Kidney (tissue), 14 donors: Measurements from ENCODE around the gene KCTD21. TPM values are rescaled to one million over a fixed set of nuclear protein-coding genes. Genes with fewer than 3 reads are reported as not detected.

Experiments
- DNase-seq, 5 donors: peaks; one replicate each; pipeline ENCODE4 v3.0.0-alpha.2; 2013 to 2020
- FAIRE-seq: peaks from 2 replicates; lab custom pipeline; 2012; peaks lifted over from hg19 to GRCh38; lab: Jason Lieb, UNC
- H3K27ac ChIP-seq, 2 donors: one replicate each; pipeline ENCODE4 v1.7.0; 2013; ENCODE audit warnings: low read depth in 2 of 2, low read length in 2 of 2, inconsistent platforms in 1 of 2
- H3K27me3 ChIP-seq: one replicate; pipeline ENCODE4 v1.7.1; 2013; ENCODE audit warnings: low read length, inconsistent platforms; ENCODE audit not compliant: control insufficient read depth, insufficient read depth
- H3K36me3 ChIP-seq, 3 donors: one replicate each; pipeline versions ENCODE4 v1.7.0 to v1.7.1; 2013; ENCODE audit warnings: low read length in 3 of 3, control low read depth in 1 of 3, inconsistent platforms in 1 of 3; ENCODE audit not compliant: insufficient read depth in 3 of 3, control insufficient read depth in 2 of 3
- H3K4me1 ChIP-seq, 3 donors: one replicate each; pipeline versions ENCODE4 v1.7.0 to v1.7.1; 2013; ENCODE audit warnings: low read length in 3 of 3, inconsistent platforms in 1 of 3, low read depth in 1 of 3; ENCODE audit not compliant: control insufficient read depth in 2 of 3, insufficient read depth in 2 of 3
- H3K4me3 ChIP-seq, 3 donors: one replicate each; pipeline versions ENCODE4 v1.7.0 to v1.8.1; 2013; ENCODE audit warnings: low read length in 3 of 3, control low read depth in 1 of 3, inconsistent platforms in 1 of 3
- H3K9ac ChIP-seq, 3 donors: one replicate each; pipeline versions ENCODE4 v1.7.0 to v1.7.1; 2013; ENCODE audit warnings: low read length in 3 of 3, control low read depth in 1 of 3, inconsistent platforms in 1 of 3
- H3K9me3 ChIP-seq, 3 donors: one replicate each; pipeline versions ENCODE4 v1.7.0 to v1.7.1; 2013; ENCODE audit warnings: low read length in 3 of 3, control low read depth in 1 of 3, inconsistent platforms in 1 of 3; ENCODE audit not compliant: control insufficient read depth in 2 of 3, insufficient read depth in 1 of 3
- CTCF ChIP-seq: IDR thresholded peaks from 3 replicates; pipeline ENCODE4 v1.5.1; 2012; ENCODE audit warnings: mild to moderate bottlenecking, moderate library complexity, borderline replicate concordance; ENCODE audit not compliant: insufficient read depth; ENCODE audit errors: extremely low read depth
- intact Hi-C: fragments of 100-400 bp; cut with DNase I; formaldehyde crosslinking; loops from one replicate; pipeline ENCODE4 v1.11.1; 2022
- polyA plus RNA-seq: library from polyadenylated mRNA; stranded (reverse); fragments of 350-450 nt; fragmentation: Illumina TruSeq; extraction: RNeasy Lipid Tissue Mini Kit (QIAGEN cat#74804); gene quantifications from one replicate; pipeline ENCODE4 v1.2.3, GENCODE V29; 2014; ENCODE audit warnings: low read depth, low replicate concordance; ENCODE audit not compliant: insufficient read depth
- total RNA-seq: library from RNA; stranded (reverse); fragmentation: NEBNext Ultra II Directional; extraction: Animal tissue kit (Norgen Biotek cat#: 25700); gene quantifications from one replicate; pipeline ENCODE4 v1.2.1, GENCODE V29; 2021
- donor health status: control.
- donor health status: control.
- donor health status: control.
- donor health status: control.
- donor health status: control.
- donor health status: DM: yes; HTN: yes; CAD: no.
- donor health status: Normal renal cell carcinoma (clear cell type).

KCTD21 gene
- total and polyA plus RNA-seq, 2 donors from 2014 or later: 6.0 to 7.9 TPM

- no peak for FAIRE-seq
- TF ChIP-seq CTCF: no peak
- Histone ChIP-seq H3K4me1 (no peaks in the 10 kb centered on the region), H3K9ac (no peak overlapping the region), H3K27me3 (no peaks in the 10 kb centered on the region), H3K36me3 (peaks cover 0 to 16% (median 14%) of the 10 kb centered on the region in 3 donors), H3K4me3 (no peak overlapping the region), H3K9me3 (no peaks in the 10 kb centered on the region), H3K27ac (no peak overlapping the region)
- DNase-seq: no peak
- intact Hi-C loops: no loop called here
Measured at GRCh38 chr11:78212586-78213371, 24.4 kb upstream of the KCTD21 start.

DNA sequence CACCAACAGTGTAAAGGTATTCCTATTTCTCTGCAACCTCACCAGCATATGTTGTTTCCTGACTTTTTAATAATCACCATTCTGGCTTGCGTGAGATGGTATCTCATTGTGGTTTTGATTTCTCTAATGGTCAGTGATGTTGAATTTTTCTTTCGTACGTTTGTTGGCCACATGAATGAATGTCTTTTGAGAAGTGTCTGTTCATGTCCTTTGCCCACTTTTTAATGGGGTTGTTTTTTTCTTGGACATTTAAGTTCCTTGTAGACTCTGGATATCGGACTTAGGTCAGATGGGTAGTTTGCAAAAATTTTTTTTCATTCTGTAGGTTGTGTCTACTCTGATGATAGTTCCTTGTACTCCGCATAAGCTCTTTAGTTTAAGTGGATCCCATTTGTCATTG, 23.1 kb upstream of the KCTD21 start:
- Histone ChIP-seq H3K9me3 (no peaks in the 10 kb centered on the region), H3K36me3 (peaks cover 0 to 16% (median 15%) of the 10 kb centered on the region in 3 donors), H3K4me1 (no peaks in the 10 kb centered on the region), H3K4me3 (no peak overlapping the region), H3K27me3 (no peaks in the 10 kb centered on the region), H3K27ac (no peak overlapping the region), H3K9ac (no peak overlapping the region)
- no peak for FAIRE-seq
- no peak for DNase-seq
- no peak for TF ChIP-seq CTCF
- intact Hi-C loops: no loop called here

- no peak for FAIRE-seq
- H3K27ac ChIP-seq: no peak overlapping the region
- no peak for DNase-seq
- no peak overlapping the region for H3K4me3 ChIP-seq
- H3K27me3 ChIP-seq: no peaks in the 10 kb centered on the region
- H3K9me3 ChIP-seq: no peaks in the 10 kb centered on the region
- H3K9ac ChIP-seq: no peak overlapping the region
- H3K36me3 ChIP-seq: peaks cover 0 to 16% (median 14%) of the 10 kb centered on the region in 3 donors
- TF ChIP-seq CTCF: no peak
- no peaks in the 10 kb centered on the region for H3K4me1 ChIP-seq
- intact Hi-C loops: no loop called here
Measured at GRCh38 chr11:78210000-78210608, 21.7 kb upstream of the KCTD21 start.
